ENCODE results near the gene EPHB2. TPM values are rescaled to one million over a fixed set of nuclear protein-coding genes. Genes with fewer than 3 reads are reported as not detected.

EPHB2 gene
- total and polyA plus RNA-seq, 2 of the 8 experiments (the other 6 are each of a cell fraction or from before 2014, with no cell fraction given) = 15.8 to 17.2 TPM

- no peak overlapping the region for H2BK120ac ChIP-seq (replicated peaks; ENCODE audit: low read depth, low read length)
- H3K36me3 ChIP-seq (ENCODE audit: control insufficient read depth in 2 of 4, insufficient read depth in 4 of 4, low read length in 3 of 4) = peaks cover 0 to 6% (median 0%) of the 10 kb centered on the region in 4 experiments; a peak in 1 of 8 replicates
- peaks cover 2 to 3% of the 10 kb centered on the region in 2 experiments for H4K20me1 ChIP-seq (replicated peaks in 1 of 2; ENCODE audit: control insufficient read depth in 1 of 2, insufficient read depth in 2 of 2, low read length in 2 of 2)
- H3K23ac ChIP-seq (ENCODE audit: insufficient read length) = no peak overlapping the region
- no peak overlapping the region for H3K4ac ChIP-seq (replicated peaks; ENCODE audit: insufficient read length, low read depth, low read length)
- no peak for TF ChIP-seq HDAC6 (IDR thresholded peaks at IDR 0.05; ENCODE audit: low read depth, low read length)
- TF ChIP-seq SAP30 (IDR thresholded peaks at IDR 0.05; ENCODE audit: insufficient read depth, insufficient replicate concordance, low read length) = no peak
- no peak for TF ChIP-seq SIN3A (conservative IDR thresholded peaks at IDR 0.05 in 1 of 2, IDR thresholded peaks at IDR 0.05 in 1 of 2; ENCODE audit: low read depth in 1 of 2, low read length in 2 of 2)
- no peak for TF ChIP-seq ATF2 (IDR thresholded peaks at IDR 0.05; ENCODE audit: low read length)
- TF ChIP-seq TCF12 (IDR thresholded peaks at IDR 0.05; ENCODE audit: low read depth, low read length) = no peak
- no peak for TF ChIP-seq KDM1A (IDR thresholded peaks at IDR 0.05; ENCODE audit: borderline replicate concordance, low read length)
- TF ChIP-seq TEAD4 (IDR thresholded peaks at IDR 0.05; ENCODE audit: low read depth, low read length) = no peak
- TF ChIP-seq CTCF (IDR thresholded peaks at IDR 0.05; ENCODE audit: control extremely low read depth in 1 of 3, insufficient read depth in 1 of 3, low read depth in 1 of 3, low read length in 3 of 3) = no peak
- TF ChIP-seq CEBPB (IDR thresholded peaks at IDR 0.05; ENCODE audit: low read depth, low read length) = no peak
- no peak overlapping the region for H3K27ac ChIP-seq (ENCODE audit: low read depth, low read length)
- H4K8ac ChIP-seq (ENCODE audit: extremely low read depth, insufficient read depth, low read length) = peak overlapping the region; percentile 22
- CTCF ChIA-PET (ENCODE audit: partially characterized antibody) = interaction anchor here (0.6 to 2.2 kb wide), 10 partner anchors 11 to 246 kb away, joined by 3 to 10 read pairs (median 4); no protein-coding TSS in a partner anchor
- H3K56ac ChIP-seq (replicated peaks; ENCODE audit: insufficient read length, low read depth, low read length) = no peak overlapping the region
- no peaks in the 10 kb centered on the region for H3K9me3 ChIP-seq (ENCODE audit: insufficient read depth in 2 of 2, low read depth in 1 of 2, low read length in 1 of 2)
- no peak overlapping the region for H3K9ac ChIP-seq (replicated peaks in 1 of 4; ENCODE audit: extremely low read depth in 1 of 4, low read depth in 3 of 4, low read length in 3 of 4)
- FAIRE-seq (no peak), DNase-seq (ENCODE audit: low read depth in 1 of 2, low spot score in 2 of 2) (no peak)
- H2BK5ac ChIP-seq (ENCODE audit: low read depth, low read length) = no peak overlapping the region
- no peak overlapping the region for H2AK5ac ChIP-seq (ENCODE audit: low read depth, low read length)
- no peaks in the 10 kb centered on the region for H3K27me3 ChIP-seq (replicated peaks in 1 of 4; ENCODE audit: control insufficient read depth in 3 of 4, extremely low read depth in 1 of 4, insufficient read depth in 3 of 4, low read length in 3 of 4)
- H3K4me3 ChIP-seq (ENCODE audit: extremely low read depth in 1 of 4, insufficient read depth in 2 of 4, low read depth in 3 of 4, low read length in 4 of 4) = no peak overlapping the region
- H3K79me2 ChIP-seq (ENCODE audit: control insufficient read depth in 1 of 2, insufficient read depth in 2 of 2, low read length in 2 of 2) = no peaks in the 10 kb centered on the region
- H2BK12ac ChIP-seq (ENCODE audit: low read depth, low read length) = no peak overlapping the region
- H2AFZ ChIP-seq (ENCODE audit: low read length) = no peak overlapping the region
- no peak overlapping the region for H4K91ac ChIP-seq (replicated peaks; ENCODE audit: insufficient read length, low read length)
- WGBS, 2 experiments (ENCODE audit: extremely low coverage in 1 of 2, insufficient coverage in 1 of 2, insufficient read length in 1 of 2, insufficient replicate concordance in 2 of 2, low coverage in 1 of 2, low lambda C conversion rate in 2 of 2, missing lambda C conversion rate in 1 of 2) = 91% methylated on average over 11 of the region's 11 CpGs; no CpG with 5 or more reads in 1 of the 2 experiments
- H2BK15ac ChIP-seq (ENCODE audit: low read length) = no peak overlapping the region
- H3K18ac ChIP-seq (ENCODE audit: extremely low read depth, low read length) = no peak overlapping the region
- POLR2A ChIA-PET (ENCODE audit: partially characterized antibody) = no interaction called here
- no peak overlapping the region for H2BK20ac ChIP-seq (ENCODE audit: low read length)
- H3K14ac ChIP-seq (ENCODE audit: insufficient read length) = no peak overlapping the region
- no peak overlapping the region for H3K4me2 ChIP-seq (ENCODE audit: insufficient read depth in 1 of 2, low read depth in 2 of 2, low read length in 2 of 2)
- no peaks in the 10 kb centered on the region for H3K4me1 ChIP-seq (replicated peaks in 1 of 4; ENCODE audit: control insufficient read depth in 3 of 4, insufficient read depth in 4 of 4, low read length in 3 of 4)
- no peak overlapping the region for H4K5ac ChIP-seq (ENCODE audit: insufficient read length, low read depth, low read length)
- no peaks in the 10 kb centered on the region; the same call in 1 of the 2 replicates for H3K23me2 ChIP-seq (ENCODE audit: low read depth, low read length)
- 0 out of 2 replicates have a peak, but pooled peaks cover 2% of the 10 kb centered on the region for H3K79me1 ChIP-seq (ENCODE audit: low read depth, low read length)
These were observed 198.3 kb downstream of the EPHB2 start for GRCh38 chr1:22908880-22909426.
